Measurements from ENCODE around the gene FLOT2.
"Not testable (repeated sequence)": the region's sequence is repeated elsewhere in the genome, so short reads cannot be mapped to it uniquely, and the experiment has no call there.

- TF ChIP-seq CTCF (optimal IDR thresholded peaks at IDR 0.05 in 1 of 3, IDR thresholded peaks at IDR 0.05 in 1 of 3, conservative IDR thresholded peaks at IDR 0.05 in 1 of 3; ENCODE audit: extremely low read depth in 1 of 3, insufficient read depth in 2 of 3, low read length in 3 of 3); EZH2 (IDR thresholded peaks at IDR 0.05; ENCODE audit: low read length): not testable (repeated sequence)
Observed at GRCh38 chr17:28934508-28934907, 37.0 kb upstream of the FLOT2 start.

All from keratinocyte (primary cell).